HepG2 (cell line): Measurements from ENCODE around the gene TRPM5. TPM values are rescaled to one million over a fixed set of nuclear protein-coding genes. Genes with fewer than 3 reads are reported as not detected.

Source experiments
- CEBPZ ChIP-seq: IDR thresholded peaks from 2 replicates; pipeline ENCODE4 v1.6.1; 2012; ENCODE audit warnings: low read length, improper control_type of control experiment
- GTF2F1 ChIP-seq: fragments of 150-350 bp; IDR thresholded peaks from 2 replicates; pipeline ENCODE4 v1.6.1; 2014; ENCODE audit warnings: low read length
- IKZF1 ChIP-seq: fragments of 450-650 bp; IDR thresholded peaks from 2 replicates; pipeline ENCODE4 v1.7.1; 2016
- KAT2B ChIP-seq: fragments of 150-350 bp; IDR thresholded peaks from 2 replicates; pipeline ENCODE4 v1.6.1; 2014; ENCODE audit warnings: low read depth, low read length, borderline replicate concordance
- KLF9 ChIP-seq: IDR thresholded peaks from 2 replicates; pipeline ENCODE4 v1.6.1; 2016; ENCODE audit warnings: low read depth
- MZF1 ChIP-seq: sonication (generic); formaldehyde crosslinking; IDR thresholded peaks from 2 replicates; pipeline ENCODE4 v1.8.1; 2023; ENCODE audit warnings: mild to moderate bottlenecking, missing genetic modification reagents, borderline replicate concordance
- RELA ChIP-seq: sonication (generic); formaldehyde crosslinking; IDR thresholded peaks from 2 replicates; pipeline ENCODE4 v1.4.0; 2020; ENCODE audit warnings: missing genetic modification reagents
- SNRNP70 ChIP-seq: fragments of 200-400 bp; formaldehyde crosslinking; IDR thresholded peaks from 2 replicates; pipeline ENCODE4 v1.6.1; 2017; ENCODE audit warnings: mild to moderate bottlenecking, low read depth, low read length, moderate library complexity
- TCF7L2 ChIP-seq: IDR thresholded peaks from 2 replicates; pipeline ENCODE4 v1.6.1; 2011; ENCODE audit warnings: mild to moderate bottlenecking, low read depth, low read length, moderate library complexity
- TGIF2 ChIP-seq: IDR thresholded peaks from 2 replicates; pipeline ENCODE4 v1.6.1; 2016; ENCODE audit warnings: control low read depth, missing compliant biosample characterization
- U2AF1 ChIP-seq: fragments of 200-400 bp; formaldehyde crosslinking; optimal IDR thresholded peaks from 2 replicates; pipeline ENCODE3; 2017; ENCODE audit warnings: mild to moderate bottlenecking, low read depth, low read length
- ZMYM3 ChIP-seq: sonication (generic); formaldehyde crosslinking; IDR thresholded peaks from 2 replicates; pipeline ENCODE4 v1.5.1; 2020; ENCODE audit warnings: mild to moderate bottlenecking, missing genetic modification reagents
- ZNF33B ChIP-seq: sonication (generic); formaldehyde crosslinking; IDR thresholded peaks from 2 replicates; pipeline ENCODE4 v1.5.1; 2020; ENCODE audit warnings: mild to moderate bottlenecking, missing genetic modification reagents
- ZNF557 ChIP-seq: sonication (generic); formaldehyde crosslinking; IDR thresholded peaks from 2 replicates; pipeline ENCODE4 v1.4.0; 2020; ENCODE audit warnings: missing genetic modification reagents
- ZNF564 ChIP-seq: sonication (generic); formaldehyde crosslinking; IDR thresholded peaks from 2 replicates; pipeline ENCODE4 v1.8.1; 2023; ENCODE audit warnings: mild to moderate bottlenecking, missing genetic modification reagents
- polyA plus RNA-seq, 8 experiments: library from polyadenylated mRNA; depleted of rRNA in 3 of 8; stranded (reverse) in 7 of 8; unstranded in 1 of 8; fragments of >200 nt; fragmentation: Illumina TruSeq in 4 of 8; extraction: Trizol in 4 of 8; gene quantifications; 2 replicates each; pipeline versions ENCODE4 v1.2.1 to v1.2.3, GENCODE V29; 2011 to 2016; ENCODE audit warnings: low read depth in 4 of 8, missing spikeins in 1 of 8, mixed read lengths in 1 of 8; ENCODE audit not compliant: insufficient read depth in 1 of 8
- total RNA-seq, 5 experiments: library from RNA; depleted of rRNA; stranded (reverse); fragments of >200 nt; fragmentation: Illumina TruSeq; extraction: Trizol; gene quantifications; 2 replicates each; pipeline ENCODE4 v1.2.3, GENCODE V29; 2016; ENCODE audit warnings: low read depth in 1 of 5
- TF ChIP-seq, protein P1 (sequence below): sonication (generic); formaldehyde crosslinking; IDR thresholded peaks from 2 replicates; pipeline ENCODE4 v1.4.0; 2020; ENCODE audit warnings: missing genetic modification reagents
- TF ChIP-seq, protein P2 (sequence below), 2 experiments: fragments of 450-650 bp in 1 of 2; sonication (generic) in 1 of 2; formaldehyde crosslinking in 1 of 2; IDR thresholded peaks; 2 replicates each; pipeline versions ENCODE4 v1.6.1 to v1.8.0; 2016 to 2022; ENCODE audit warnings: antibody characterized with exemption in 1 of 2, mild to moderate bottlenecking in 1 of 2, missing genetic modification reagents in 1 of 2

The TRPM5 gene
- total and polyA plus RNA-seq, 2 of the 13 experiments (the other 11 are each of a cell fraction or from before 2014, with no cell fraction given), result 0.12 TPM; not detected in 1

GRCh38 chr11:2420502-2421225 lies 23.6 kb downstream of the TRPM5 start (continued):
- TF ChIP-seq CEBPZ (no peak), U2AF1 (no peak), ZMYM3 (CRISPR knock-in tag) (peak; percentile 27; the same call in 1 of the 2 replicates), SNRNP70 (no peak), MZF1 (CRISPR knock-in tag) (0 out of 2 replicates have a peak, but pooled peaks have one; percentile 49), ZNF564 (no peak), KLF9 (CRISPR knock-in tag) (no peak), TCF7L2 (no peak), IKZF1 (no peak), ZNF33B (no peak), KAT2B (no peak), GTF2F1 (no peak), ZNF557 (0 out of 2 replicates have a peak, but pooled peaks have one; percentile 33), TGIF2 (CRISPR knock-in tag) (no peak), RELA (CRISPR knock-in tag) (no peak)
- TF ChIP-seq, protein P1, sequence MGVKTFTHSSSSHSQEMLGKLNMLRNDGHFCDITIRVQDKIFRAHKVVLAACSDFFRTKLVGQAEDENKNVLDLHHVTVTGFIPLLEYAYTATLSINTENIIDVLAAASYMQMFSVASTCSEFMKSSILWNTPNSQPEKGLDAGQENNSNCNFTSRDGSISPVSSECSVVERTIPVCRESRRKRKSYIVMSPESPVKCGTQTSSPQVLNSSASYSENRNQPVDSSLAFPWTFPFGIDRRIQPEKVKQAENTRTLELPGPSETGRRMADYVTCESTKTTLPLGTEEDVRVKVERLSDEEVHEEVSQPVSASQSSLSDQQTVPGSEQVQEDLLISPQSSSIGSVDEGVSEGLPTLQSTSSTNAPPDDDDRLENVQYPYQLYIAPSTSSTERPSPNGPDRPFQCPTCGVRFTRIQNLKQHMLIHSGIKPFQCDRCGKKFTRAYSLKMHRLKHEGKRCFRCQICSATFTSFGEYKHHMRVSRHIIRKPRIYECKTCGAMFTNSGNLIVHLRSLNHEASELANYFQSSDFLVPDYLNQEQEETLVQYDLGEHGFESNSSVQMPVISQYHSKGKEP, result no peak
- TF ChIP-seq, protein P2, sequence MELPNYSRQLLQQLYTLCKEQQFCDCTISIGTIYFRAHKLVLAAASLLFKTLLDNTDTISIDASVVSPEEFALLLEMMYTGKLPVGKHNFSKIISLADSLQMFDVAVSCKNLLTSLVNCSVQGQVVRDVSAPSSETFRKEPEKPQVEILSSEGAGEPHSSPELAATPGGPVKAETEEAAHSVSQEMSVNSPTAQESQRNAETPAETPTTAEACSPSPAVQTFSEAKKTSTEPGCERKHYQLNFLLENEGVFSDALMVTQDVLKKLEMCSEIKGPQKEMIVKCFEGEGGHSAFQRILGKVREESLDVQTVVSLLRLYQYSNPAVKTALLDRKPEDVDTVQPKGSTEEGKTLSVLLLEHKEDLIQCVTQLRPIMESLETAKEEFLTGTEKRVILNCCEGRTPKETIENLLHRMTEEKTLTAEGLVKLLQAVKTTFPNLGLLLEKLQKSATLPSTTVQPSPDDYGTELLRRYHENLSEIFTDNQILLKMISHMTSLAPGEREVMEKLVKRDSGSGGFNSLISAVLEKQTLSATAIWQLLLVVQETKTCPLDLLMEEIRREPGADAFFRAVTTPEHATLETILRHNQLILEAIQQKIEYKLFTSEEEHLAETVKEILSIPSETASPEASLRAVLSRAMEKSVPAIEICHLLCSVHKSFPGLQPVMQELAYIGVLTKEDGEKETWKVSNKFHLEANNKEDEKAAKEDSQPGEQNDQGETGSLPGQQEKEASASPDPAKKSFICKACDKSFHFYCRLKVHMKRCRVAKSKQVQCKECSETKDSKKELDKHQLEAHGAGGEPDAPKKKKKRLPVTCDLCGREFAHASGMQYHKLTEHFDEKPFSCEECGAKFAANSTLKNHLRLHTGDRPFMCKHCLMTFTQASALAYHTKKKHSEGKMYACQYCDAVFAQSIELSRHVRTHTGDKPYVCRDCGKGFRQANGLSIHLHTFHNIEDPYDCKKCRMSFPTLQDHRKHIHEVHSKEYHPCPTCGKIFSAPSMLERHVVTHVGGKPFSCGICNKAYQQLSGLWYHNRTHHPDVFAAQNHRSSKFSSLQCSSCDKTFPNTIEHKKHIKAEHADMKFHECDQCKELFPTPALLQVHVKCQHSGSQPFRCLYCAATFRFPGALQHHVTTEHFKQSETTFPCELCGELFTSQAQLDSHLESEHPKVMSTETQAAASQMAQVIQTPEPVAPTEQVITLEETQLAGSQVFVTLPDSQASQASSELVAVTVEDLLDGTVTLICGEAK (IDR thresholded peaks at IDR 0.05), result no peak
- TF ChIP-seq, protein P2 (CRISPR knock-in tag; IDR thresholded peaks at IDR 0.05), result no peak
